Measurements from ENCODE around the gene TMEM156.

- no peak for TF ChIP-seq POLR2A (IDR thresholded peaks at IDR 0.05; ENCODE audit: low read depth, low read length)
- no peak for TF ChIP-seq CTCF (IDR thresholded peaks at IDR 0.05; ENCODE audit: extremely low read depth in 1 of 2, insufficient read depth in 1 of 2, low read depth in 1 of 2, low read length in 2 of 2)
- TF ChIP-seq FOS (IDR thresholded peaks at IDR 0.05; ENCODE audit: borderline replicate concordance, insufficient read depth, low read length): peak; percentile 13
- TF ChIP-seq POLR2AphosphoS5 (IDR thresholded peaks at IDR 0.05; ENCODE audit: insufficient read depth, low read depth, low read length): no peak
- no peak for TF ChIP-seq EZH2 (IDR thresholded peaks at IDR 0.05; ENCODE audit: borderline replicate concordance, low read depth, low read length, severe bottlenecking)
- TF ChIP-seq GATA2 (IDR thresholded peaks at IDR 0.05; ENCODE audit: insufficient read depth, insufficient read length, low read depth, low read length): no peak
- TF ChIP-seq MAX (IDR thresholded peaks at IDR 0.05; ENCODE audit: insufficient read depth, insufficient read length): no peak
- no peak for TF ChIP-seq MYC (IDR thresholded peaks at IDR 0.05; ENCODE audit: low read depth, low read length)
These were observed 36.6 kb downstream of the TMEM156 start for GRCh38 chr4:38995660-38996005.
